CD4-positive, alpha-beta T cell treated with Interleukin-6 at 100 ng/mL for 8 hours (primary cell): ENCODE results near the gene EML3.

Experiments used
- DNase-seq: peaks from one replicate; pipeline ENCODE4 v3.0.0-alpha.2; 2020; ENCODE audit warnings: mixed read lengths, low spot score

EML3 gene

DNA sequence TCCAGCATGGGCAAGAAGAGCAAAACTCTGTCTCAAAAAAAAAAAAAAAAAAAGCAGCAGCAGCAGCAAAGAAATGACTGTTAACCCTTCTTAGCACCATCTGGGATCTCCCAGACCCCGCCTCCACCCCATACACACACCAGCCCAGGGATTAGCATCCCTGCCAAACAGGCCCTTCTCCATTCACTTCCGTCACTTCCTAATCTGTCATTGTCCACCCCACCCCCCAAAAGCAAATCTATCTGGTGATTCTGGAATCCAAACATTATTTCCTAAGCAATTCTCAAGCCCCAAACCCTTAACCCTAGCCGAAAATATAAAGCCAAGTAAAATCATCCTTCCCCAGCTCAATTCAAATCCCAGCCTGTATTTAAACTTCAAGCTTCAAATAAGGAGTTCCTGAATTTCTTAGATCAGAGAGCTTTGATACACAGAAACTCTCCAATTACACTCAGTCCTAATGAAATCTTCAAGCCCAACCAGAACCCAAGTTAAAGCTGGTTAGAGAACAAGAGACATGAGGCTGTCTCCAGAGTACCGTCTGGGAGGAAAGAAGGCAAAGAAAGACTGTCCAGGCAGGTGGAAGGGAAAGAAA lies 60.0 kb downstream of the EML3 start:
- no peak for DNase-seq
